GM18505 (cell line): ENCODE results near the gene IRF1.
"Not testable (repeated sequence)": the region's sequence is repeated elsewhere in the genome, so short reads cannot be mapped to it uniquely, and the experiment has no call there.

Experiments
- ATAC-seq: cut with Tn5 transposase; IDR thresholded peaks from one replicate; pipeline ENCODE4 v1.9.1; 2021; ENCODE audit not compliant: unreplicated experiment
- POLR2A ChIP-seq: IDR thresholded peaks from 4 replicates; pipeline ENCODE4 v1.6.1; 2011; ENCODE audit warnings: borderline replicate concordance; ENCODE audit not compliant: insufficient read depth, insufficient read length; ENCODE audit errors: extremely low read depth

The IRF1 gene

DNA sequence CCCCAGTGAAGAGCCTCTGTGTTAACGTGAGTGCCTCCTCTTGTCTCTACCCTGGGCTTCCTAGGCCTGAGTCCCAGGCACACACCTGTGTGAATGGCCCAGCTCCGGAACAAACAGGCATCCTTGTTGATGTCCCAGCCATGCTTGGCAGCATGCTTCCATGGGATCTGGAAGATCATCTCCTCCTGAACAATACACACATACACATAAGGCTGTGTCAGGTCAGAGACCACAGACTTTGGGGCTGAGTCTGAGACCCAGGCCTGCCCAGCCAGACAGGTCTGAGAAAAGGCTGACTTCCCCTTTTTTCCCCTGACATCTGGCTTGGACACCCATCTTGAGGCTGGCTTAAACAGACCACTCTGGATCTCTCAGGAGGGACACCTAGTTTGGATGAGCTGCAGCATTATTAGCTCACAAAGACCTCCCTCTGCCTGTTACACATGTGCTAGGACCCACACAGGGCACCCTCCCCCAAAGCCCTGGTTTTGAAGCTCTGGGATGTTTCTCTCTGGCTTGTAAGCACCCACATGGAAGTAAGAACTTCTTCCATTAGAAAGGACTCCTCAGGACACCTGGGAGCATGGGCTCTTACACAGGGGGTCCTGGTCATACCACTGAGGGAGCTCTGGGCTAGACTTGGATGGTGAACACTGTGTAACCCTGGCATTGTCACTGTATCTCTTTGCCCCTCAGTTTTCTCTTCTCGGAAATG lies 2.6 kb downstream of the IRF1 start:
- TF ChIP-seq POLR2A: peak; percentile 38
- ATAC-seq: no peak

DNA sequence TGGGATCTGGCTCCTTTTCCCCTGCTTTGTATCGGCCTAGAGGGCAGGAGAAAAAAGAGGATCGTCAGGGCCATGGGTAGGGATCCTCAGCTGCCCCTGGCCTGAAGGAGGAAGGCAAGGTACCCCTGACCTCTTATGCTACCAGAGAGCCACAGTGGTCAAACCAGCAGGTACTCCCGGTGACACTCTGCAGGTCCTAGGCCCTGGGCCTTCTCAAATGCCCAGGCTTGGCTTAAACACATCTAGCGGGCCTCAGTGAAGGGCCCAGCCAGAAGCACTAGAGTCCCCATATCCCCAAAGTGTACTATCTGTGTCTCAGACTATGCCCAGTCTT lies 3.5 kb downstream of the IRF1 start:
- ATAC-seq: no peak
- TF ChIP-seq POLR2A: no peak

DNA sequence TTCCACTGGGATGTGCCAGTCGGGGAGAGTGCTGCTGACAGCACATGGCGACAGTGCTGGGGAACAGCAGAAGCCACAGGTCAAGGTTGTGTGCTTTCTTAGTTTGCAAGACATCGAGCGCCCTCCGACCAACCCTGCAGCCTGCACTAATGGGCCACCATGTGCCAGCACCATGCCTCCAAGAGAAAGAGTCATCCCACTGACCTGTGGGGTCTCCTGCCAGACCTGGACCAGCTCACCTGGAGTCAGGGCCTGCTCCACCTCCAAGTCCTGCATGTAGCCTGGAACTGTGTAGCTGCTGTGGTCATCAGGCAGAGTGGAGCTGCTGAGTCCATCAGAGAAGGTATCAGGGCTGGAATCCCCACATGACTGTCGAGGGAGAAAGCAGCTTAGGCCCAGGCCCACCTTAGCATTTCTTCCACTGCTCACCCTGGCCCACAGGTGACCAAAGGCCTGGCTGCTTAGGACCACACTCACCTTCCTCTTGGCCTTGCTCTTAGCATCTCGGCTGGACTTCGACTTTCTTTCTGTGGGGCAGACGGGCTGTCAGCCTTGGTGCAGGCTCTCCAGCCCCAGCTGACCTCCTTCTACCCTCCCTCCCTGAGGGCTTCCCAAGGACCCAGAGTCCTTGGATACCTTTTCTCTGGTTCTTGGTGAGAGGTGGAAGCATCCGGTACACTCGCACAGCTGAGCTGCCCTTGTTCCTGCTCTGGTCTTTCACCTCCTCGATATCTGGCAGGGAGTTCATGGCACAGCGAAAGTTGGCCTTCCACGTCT lies 4.1 kb downstream of the IRF1 start:
- peak; percentile 15 for TF ChIP-seq POLR2A
- ATAC-seq: no peak

DNA sequence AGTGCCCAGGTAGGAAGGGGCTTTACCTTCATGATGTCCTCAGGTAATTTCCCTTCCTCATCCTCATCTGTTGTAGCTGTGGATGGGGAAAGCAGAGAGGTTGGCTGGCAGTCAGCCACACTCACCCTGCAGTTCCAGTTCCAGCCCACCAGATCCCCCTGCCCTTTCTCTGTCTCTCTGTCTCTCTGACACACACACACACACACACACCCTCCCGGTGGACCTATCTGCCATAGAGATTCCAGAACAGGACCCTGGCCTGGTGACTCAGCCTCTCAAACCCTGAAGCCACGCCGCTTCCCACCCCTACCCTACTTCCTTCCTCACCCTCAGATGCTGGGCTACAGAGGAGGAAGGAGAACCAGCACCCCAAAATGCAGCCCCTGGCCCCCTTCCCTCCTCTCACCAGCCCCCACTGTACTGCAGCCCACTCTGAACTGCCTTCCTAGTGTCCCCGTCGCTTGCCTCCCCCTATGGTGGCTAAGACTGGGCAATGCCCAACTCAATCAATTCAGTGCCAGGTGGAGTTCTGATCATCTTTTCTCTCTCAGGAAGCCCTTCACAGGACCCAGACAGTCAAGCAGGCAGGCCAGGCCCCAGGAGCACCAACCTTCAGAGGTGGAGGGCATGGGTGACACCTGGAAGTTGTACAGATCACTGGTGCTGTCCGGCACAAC lies 4.8 kb downstream of the IRF1 start:
- ATAC-seq: no peak
- no peak for TF ChIP-seq POLR2A

DNA sequence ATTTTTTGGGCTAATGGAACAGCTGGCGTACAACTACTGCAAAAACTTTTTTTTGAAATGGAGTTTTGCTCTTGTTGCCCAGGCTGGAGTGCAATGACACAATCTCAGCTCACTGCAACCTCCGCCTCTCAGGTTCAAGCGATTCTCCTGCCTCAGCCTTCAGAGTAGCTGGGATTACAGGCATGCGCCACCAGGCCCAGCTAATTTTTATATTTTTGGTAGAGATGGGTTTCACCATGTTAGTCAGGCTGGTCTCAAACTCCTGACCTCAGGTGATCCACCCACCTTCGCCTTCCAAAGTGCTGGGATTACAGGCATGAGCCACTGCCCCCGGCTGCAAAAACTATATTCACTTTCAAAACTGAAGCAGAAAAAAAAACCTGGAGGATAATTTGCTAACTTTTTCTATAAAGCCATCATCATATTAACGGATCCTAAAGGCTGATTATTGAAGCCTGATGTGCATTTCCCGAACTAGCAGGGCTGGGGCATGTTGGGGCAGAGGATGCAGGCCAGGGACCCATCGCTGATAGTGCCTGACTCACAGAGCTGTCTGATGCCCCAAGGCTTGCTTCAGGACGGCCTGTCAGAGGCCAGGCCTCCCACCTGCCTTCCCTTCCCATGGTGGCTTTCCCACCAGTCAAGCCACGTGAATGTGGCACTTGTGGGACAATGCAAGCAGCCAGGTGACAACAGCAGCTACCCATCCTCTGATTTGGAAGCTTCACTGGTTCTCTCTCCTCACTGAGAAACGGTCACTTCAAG lies 5.5 kb downstream of the IRF1 start:
- ATAC-seq: not testable (repeated sequence)
- TF ChIP-seq POLR2A: peak; percentile 16

DNA sequence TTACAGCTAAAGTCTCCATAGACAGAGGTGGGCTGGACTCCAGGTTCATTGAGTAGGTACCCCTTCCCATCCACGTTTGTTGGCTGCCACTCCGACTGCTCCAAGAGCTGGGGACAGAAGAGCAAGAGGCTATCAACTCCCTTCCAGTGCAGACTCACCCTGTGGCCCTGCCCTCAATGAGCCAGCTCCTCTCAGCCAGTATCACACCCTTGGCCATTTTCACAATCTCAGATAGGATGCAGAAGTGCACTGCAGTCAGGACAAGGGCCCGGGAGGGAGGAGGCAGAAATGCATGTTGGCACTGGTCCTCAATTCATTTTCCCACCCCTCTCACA lies 6.2 kb downstream of the IRF1 start:
- ATAC-seq: no peak
- no peak for TF ChIP-seq POLR2A

DNA sequence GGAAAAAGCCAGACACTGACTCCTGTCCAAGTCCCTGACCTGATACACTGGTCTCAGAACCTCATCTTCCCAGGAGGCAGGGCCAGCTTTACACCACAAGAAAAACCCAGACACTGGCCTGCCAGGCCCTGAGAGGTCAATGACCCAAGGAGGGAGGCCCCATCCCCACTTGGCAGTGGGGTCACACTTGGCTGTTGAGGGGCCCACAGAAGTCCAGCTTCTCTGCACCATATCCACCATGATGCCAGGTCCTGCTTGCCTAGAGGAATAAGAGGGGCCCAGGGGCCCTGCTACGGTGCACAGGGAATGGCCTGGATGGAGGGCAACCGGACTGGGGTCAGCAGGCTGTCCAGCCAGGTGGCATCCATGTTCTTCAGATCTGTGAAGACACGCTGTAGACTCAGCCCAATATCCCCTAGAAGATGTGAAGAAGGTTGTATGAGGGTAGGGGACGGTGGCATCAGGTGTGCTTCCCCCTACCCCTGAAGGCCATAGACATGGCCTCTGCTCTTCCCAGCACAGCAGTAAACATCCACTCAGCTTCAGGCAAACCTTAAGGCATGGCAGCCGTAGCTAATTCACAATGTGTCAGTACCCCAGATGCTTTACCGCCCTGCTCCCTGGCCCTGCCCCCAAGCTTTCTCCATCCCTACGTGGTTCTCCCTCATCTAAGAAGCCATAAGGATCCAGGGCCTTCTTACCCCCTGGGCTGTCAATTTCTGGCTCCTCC lies 6.7 kb downstream of the IRF1 start:
- ATAC-seq: no peak

DNA sequence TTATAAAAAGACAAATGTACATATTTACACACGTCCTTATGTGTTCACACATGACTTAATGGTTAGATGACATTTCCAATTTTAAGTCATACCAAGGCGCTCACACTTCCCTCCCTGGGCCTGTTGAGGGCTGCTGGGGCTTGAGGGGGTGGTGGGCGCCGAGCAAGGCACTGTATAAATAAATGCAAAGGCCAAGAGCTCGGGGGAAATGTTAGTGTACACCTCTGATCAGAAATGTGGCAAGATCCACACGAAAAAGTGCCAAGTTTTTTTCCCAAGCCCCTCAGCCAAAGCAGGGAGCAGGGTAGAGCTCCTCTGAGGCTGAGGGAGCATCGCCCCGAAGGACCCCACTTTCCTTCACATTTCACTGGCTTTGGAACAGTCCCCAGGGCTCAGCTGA lies 7.5 kb downstream of the IRF1 start:
- no peak for ATAC-seq
- no peak for TF ChIP-seq POLR2A

More for the DNA sequence above, 6.7 kb downstream of the IRF1 start:
- TF ChIP-seq POLR2A: no peak

DNA sequence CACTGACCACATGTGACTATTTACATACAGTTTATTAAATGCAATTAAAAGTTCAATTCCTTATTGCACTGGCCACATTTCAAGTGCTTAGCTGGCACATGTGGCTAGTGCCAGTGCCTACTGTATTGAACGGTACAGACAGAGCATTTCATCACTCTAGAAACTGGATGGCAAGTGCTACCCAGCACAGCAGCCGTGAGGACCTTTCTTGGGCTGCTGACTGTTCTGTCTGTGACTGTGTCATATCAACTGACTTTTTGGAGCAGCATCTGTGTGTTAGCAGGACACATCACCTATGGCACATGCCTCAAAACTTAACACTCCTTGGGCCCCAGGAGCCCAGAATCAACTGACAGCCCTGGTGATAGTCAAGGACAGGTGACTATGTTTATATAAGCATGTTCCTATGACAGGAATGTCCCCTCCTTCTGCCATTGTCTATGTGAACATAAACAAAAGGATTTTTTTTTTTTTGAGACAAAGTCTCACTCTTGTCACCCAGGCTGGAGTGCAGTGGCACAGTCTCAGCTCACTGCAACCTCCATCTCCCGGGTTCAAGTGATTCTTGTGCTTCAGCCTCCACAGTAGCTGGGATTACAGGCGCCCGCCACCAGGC lies 8.9 kb downstream of the IRF1 start:
- TF ChIP-seq POLR2A: peak; percentile 41
- ATAC-seq: no peak

DNA sequence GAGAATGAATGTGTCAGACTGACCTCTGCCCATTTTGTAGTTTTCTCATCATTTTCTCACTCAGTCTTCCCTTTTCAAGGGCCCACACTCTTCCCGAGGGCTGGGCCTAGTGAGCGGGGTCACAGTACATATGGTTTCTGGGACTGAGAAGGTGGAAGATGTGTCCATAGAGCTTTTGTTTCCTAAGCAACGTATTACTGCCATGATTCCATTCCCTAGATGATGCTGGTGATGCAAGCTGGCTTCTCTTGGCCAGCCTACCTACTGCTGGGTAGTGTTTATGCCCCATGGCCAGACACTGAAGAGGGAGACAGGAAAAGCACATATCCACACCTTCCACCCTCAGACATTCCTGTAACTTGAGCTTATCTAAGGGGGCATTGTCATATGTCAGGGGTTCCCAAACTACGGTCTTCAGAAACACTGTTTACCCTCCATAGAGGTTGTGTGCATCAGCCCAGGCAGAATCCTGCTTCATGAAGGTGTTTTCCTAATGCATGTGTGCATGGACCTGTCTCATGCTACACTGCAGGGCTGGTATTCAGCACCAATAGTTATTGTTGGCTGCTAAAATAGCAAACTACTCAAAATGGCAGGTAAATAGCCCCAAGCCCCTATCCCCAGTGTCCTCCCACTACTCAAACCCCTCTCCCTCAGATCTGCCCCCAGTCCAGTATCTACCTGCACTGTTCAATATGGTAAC lies 9.5 kb downstream of the IRF1 start:
- peak; percentile 51 for TF ChIP-seq POLR2A
- no peak for ATAC-seq

DNA sequence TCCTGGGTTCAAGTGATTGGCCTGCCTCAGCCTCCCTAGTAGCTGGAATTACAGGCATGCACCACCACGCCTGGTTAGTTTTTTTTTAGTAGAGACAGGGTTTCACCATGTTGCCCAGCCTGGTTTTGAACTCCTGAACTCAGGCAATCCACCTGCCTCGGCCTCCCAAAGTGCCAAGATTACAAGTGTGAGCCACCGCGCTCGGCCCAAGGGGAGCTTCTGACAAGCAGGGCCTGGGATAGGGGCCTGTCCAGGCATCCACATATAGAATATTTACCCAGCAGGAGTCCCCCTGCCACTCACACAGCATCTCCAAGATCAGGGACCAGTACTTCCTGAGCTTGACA lies 10.1 kb downstream of the IRF1 start:
- TF ChIP-seq POLR2A: no peak
- no peak for ATAC-seq

DNA sequence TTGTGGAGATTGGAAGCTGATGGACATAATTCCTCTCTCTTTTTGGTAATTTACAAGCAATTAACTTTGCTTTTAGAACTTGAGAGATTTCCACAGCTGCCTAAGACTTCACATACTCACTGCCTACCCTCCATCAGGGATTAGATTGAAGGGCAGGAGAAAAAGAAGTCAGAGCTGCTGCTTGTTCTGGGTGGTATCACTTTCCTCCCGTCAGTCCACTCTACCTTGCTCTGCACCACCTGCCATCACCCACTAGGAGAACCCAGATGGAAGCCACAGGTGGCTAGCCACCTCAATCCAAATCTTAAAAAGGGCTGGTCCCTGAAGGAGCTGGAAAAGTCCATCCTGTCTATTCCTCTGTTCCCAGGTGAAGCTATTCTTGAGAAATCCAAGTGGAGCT lies 10.5 kb downstream of the IRF1 start:
- TF ChIP-seq POLR2A: no peak
- ATAC-seq: no peak

DNA sequence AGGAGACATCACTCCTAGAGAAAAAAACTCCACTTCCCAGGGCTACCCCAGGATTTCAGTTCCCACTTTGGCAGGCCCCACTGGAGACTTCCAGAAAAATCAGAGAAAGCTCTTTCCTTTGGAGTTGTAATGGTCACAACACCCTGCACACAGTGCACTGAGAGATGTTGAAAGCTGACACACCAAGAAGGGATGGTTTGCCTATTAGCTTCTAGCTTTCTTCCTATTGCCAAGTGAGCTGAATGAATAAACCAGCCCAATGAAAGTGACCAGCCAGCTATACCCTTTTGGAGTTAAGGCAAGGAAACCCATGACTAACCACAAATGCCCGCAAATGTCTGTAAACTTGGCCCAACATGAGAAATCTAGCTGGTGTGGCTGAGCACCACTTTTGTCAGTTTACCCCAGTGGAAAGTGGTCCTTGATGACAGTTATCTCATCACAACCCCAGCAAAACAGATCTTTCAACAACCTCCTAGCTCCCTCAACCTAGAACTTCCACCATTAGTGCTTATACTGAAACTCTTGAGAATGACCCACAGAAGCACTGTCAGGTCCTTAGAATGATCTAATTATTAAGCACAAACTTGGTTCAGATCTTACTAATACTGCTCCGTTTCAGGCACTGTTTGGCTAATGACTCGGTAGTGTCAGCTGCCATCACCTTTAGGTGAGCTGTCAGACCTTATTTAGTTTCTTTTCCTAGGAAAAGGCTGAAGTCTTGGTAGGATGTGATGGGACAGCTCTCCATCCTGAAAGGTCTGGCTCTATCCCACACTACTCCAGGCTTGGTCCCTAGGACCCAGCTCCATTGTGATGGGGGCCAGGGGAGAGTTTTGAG lies 11.2 kb downstream of the IRF1 start:
- no peak for TF ChIP-seq POLR2A
- peak; percentile 41 for ATAC-seq
